ENCODE measurements around the gene NKAIN4.

Gene NKAIN4

GRCh38 chr20:63254232-63254605 is at the start of gene NKAIN4:
NKAIN4 (minus strand) TSS chr20:63254463; CDS start chr20:63254450, 13 bp downstream.
- no peak for DNase-seq

- DNase-seq, result no peak
Measured at GRCh38 chr20:63303095-63303666, 48.9 kb upstream of the NKAIN4 start.

GRCh38 chr20:63301671-63302070 is 47.4 kb upstream of the NKAIN4 start:
- no peak for DNase-seq

GRCh38 chr20:63298731-63299312 is 44.6 kb upstream of the NKAIN4 start:
- DNase-seq, result no peak

- DNase-seq, result no peak
Measured at GRCh38 chr20:63297796-63298572, 43.7 kb upstream of the NKAIN4 start.

GRCh38 chr20:63297371-63297781 is 43.1 kb upstream of the NKAIN4 start:
- no peak for DNase-seq

GRCh38 chr20:63296531-63297299 is 42.5 kb upstream of the NKAIN4 start:
- no peak for DNase-seq

GRCh38 chr20:63295846-63296245 is 41.6 kb upstream of the NKAIN4 start:
- DNase-seq, result no peak

GRCh38 chr20:63295422-63295821 is 41.2 kb upstream of the NKAIN4 start:
- DNase-seq, result no peak

- DNase-seq, result no peak
Measured at GRCh38 chr20:63295018-63295417, 40.8 kb upstream of the NKAIN4 start.

GRCh38 chr20:63294536-63294900 is 40.3 kb upstream of the NKAIN4 start:
- no peak for DNase-seq

GRCh38 chr20:63293871-63294535 is 39.7 kb upstream of the NKAIN4 start:
- DNase-seq, result no peak

GRCh38 chr20:63293456-63293855 is 39.2 kb upstream of the NKAIN4 start:
- no peak for DNase-seq

- no peak for DNase-seq
Measured at GRCh38 chr20:63292904-63293303, 38.6 kb upstream of the NKAIN4 start, which contains the start of gene COL20A1. COL20A1 (plus strand) TSS chr20:63293186; CDS start chr20:63295108, 1,922 bp downstream.

- no peak for DNase-seq
Measured at GRCh38 chr20:63292292-63292701, 38.0 kb upstream of the NKAIN4 start.

- DNase-seq, result no peak
Measured at GRCh38 chr20:63291811-63292210, 37.5 kb upstream of the NKAIN4 start.

- DNase-seq, result peak; percentile 46
Measured at GRCh38 chr20:63290677-63291472, 36.6 kb upstream of the NKAIN4 start.

- no peak for DNase-seq
Measured at GRCh38 chr20:63290136-63290676, 35.9 kb upstream of the NKAIN4 start.

GRCh38 chr20:63289311-63290135 is 35.3 kb upstream of the NKAIN4 start:
- DNase-seq, result no peak

- no peak for DNase-seq
Measured at GRCh38 chr20:63288581-63289251, 34.5 kb upstream of the NKAIN4 start.

All from NCI-H510A treated with DMSO at 0.1 percent for 48 hours (cell line).